SK-N-MC (cell line): Measurements from ENCODE around the gene INPP5A.

Experiments used
- DNase-seq: peaks from one replicate; pipeline ENCODE4 v3.0.0-alpha.2; 2011; ENCODE audit warnings: low read depth, low spot score
- H3K27ac ChIP-seq: fragments of 200-600 bp; sonication (generic); 2 replicates; pipeline ENCODE4 v1.5.1; 2016; ENCODE audit warnings: mixed run types
- H3K36me3 ChIP-seq: fragments of 200-600 bp; sonication (generic); 2 replicates; pipeline ENCODE4 v1.6.1; 2017; ENCODE audit warnings: antibody characterized with exemption, low read length, mixed read lengths; ENCODE audit not compliant: insufficient read depth
- H3K4me3 ChIP-seq: fragments of 200-600 bp; sonication (generic); 2 replicates; pipeline ENCODE4 v1.5.1; 2016
- H3K9ac ChIP-seq: fragments of 200-600 bp; sonication (generic); 2 replicates; pipeline ENCODE4 v1.8.0; 2017; ENCODE audit warnings: mixed run types, mixed read lengths; ENCODE audit not compliant: insufficient read length
- H3K9me3 ChIP-seq: fragments of 200-600 bp; sonication (generic); 2 replicates; pipeline ENCODE4 v1.6.1; 2017; ENCODE audit warnings: low read depth, mild to moderate bottlenecking, antibody characterized with exemption, low read length, moderate library complexity, mixed read lengths
- EZH2 ChIP-seq: fragments of 200-600 bp; sonication (generic); IDR thresholded peaks from one replicate; pipeline ENCODE4 v1.6.1; 2017; ENCODE audit warnings: antibody characterized with exemption
- FOXP2 ChIP-seq: optimal IDR thresholded peaks from 2 replicates; pipeline ENCODE3; 2011; ENCODE audit warnings: mild to moderate bottlenecking, moderate library complexity; ENCODE audit not compliant: insufficient read depth; ENCODE audit errors: extremely low read length, control extremely low read depth
- POLR2AphosphoS5 ChIP-seq: IDR thresholded peaks from 2 replicates; pipeline ENCODE4 v1.6.1; 2012; ENCODE audit warnings: mild to moderate bottlenecking, low read depth, low read length, borderline replicate concordance

INPP5A gene

DNA sequence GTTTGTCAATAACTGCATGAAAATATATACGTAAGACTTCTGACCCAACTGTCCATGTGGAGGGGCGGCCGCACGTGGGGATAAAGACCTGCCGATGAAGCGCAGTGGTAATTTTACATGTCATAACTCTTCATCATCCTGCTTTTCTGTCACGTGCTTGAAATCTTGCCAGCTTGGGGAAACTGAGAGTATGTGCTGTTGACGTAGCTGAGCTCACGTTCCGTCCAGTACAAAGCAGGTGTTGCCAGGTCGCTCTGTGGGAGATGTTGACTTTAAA lies 105.1 kb downstream of the INPP5A start:
- H3K9me3 ChIP-seq = no peaks in the 10 kb centered on the region
- no peak for DNase-seq
- H3K27ac ChIP-seq = no peak overlapping the region
- no peaks in the 10 kb centered on the region for H3K36me3 ChIP-seq
- TF ChIP-seq FOXP2 (no peak), POLR2AphosphoS5 (no peak), EZH2 (no peak)
- no peak overlapping the region for H3K9ac ChIP-seq
- no peak overlapping the region for H3K4me3 ChIP-seq

DNA sequence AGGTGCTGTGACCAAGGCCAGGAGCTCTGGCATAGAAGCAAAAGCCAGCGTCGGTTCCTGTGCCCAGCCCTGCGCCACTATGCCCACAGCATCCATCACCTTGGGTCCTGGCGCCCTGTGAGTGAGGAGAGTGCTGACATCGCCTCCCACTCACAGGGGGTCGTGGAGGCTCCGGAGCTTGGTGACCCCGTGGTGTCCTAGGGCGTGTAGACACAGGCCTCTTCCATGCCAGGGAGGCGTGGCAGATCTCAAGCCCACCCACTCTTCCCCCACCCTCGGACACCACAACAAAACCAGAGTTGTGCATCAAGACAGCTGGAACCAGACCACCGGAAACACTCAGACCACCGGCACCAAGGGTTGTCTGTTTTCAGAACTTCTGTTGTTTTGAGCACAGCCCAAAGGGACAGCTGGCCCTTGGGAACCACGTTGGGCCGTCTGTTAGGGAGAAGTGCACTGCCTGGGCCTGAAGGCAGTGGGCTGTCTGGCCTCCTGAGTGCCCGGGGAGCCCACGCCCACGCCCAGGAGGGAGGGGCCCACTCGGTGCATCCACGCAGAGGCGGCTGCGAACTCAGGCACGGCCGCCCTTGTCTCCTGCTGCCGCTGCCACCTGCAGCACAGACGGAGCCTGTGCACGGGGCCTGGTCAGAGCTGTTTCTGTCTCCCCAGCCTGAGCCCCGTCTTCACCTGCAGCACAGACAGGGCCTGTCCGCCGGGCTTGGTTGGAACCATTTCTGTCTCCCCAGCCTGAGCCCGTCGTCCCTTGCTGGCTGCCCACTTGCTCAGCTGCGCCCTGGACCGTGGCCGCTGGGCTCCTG lies 106.3 kb downstream of the INPP5A start:
- Histone ChIP-seq H3K36me3 (no peaks in the 10 kb centered on the region), H3K4me3 (no peak overlapping the region), H3K9ac (no peak overlapping the region), H3K9me3 (no peaks in the 10 kb centered on the region), H3K27ac (no peak overlapping the region)
- no peak for TF ChIP-seq FOXP2
- no peak for TF ChIP-seq POLR2AphosphoS5
- no peak for TF ChIP-seq EZH2
- DNase-seq = no peak

DNA sequence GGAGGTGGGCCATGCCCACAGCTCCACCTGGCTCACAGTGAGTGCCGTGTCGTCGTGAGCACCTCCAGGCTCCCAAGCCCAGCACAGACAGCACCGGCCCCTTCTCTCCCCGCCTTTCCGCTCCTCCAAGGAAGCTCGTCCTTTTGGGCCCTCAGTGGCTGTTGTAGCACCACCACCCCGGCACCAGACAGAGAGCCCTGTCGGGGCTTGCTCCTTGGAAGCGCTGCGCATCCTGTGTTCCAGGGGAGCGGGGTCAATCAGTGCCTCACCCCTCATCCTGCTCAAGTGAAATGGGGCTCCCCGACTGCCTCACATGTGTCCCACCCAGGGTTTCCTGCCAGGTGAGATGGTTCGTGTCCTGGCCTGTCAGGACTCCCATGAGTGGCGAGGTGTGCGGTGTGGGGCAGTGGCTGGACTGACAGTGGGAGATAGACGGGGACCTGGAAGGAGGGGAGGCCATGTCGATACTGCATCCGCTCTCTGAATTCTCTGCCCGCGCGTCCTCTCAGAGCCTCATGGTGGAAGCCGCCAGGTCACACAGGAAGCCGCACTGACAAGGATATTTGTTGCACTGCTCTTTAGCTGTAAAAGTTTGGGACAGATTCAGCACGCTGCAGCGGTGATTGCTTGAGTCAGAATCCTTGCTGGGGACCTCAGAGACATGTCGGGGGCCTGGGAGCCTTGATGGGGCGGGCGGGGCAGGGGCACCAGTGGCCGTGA lies 107.1 kb downstream of the INPP5A start:
- H3K36me3 ChIP-seq = no peaks in the 10 kb centered on the region
- no peak overlapping the region for H3K27ac ChIP-seq
- no peak overlapping the region for H3K4me3 ChIP-seq
- DNase-seq = no peak
- H3K9ac ChIP-seq = no peak overlapping the region
- H3K9me3 ChIP-seq = no peaks in the 10 kb centered on the region
- no peak for TF ChIP-seq POLR2AphosphoS5
- no peak for TF ChIP-seq FOXP2

DNA sequence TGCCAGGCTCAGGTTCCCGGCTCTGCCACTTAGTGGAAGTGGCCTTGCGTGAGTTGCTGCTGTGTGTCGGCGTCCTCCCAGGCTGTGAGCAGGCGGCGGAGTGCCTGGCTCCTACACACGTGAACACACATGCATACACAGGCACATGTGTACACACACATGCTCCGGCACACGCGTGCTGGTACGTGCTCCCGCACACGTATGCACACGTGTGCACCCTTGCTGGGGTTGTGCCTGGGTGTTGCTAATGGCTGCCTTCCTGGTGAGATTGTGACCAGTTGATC lies 107.6 kb downstream of the INPP5A start:
- TF ChIP-seq FOXP2 = no peak
- no peak for TF ChIP-seq POLR2AphosphoS5
- no peak for TF ChIP-seq EZH2
- Histone ChIP-seq H3K27ac (no peak overlapping the region), H3K9me3 (no peaks in the 10 kb centered on the region), H3K9ac (no peak overlapping the region), H3K4me3 (no peak overlapping the region), H3K36me3 (no peaks in the 10 kb centered on the region)
- DNase-seq = no peak

DNA sequence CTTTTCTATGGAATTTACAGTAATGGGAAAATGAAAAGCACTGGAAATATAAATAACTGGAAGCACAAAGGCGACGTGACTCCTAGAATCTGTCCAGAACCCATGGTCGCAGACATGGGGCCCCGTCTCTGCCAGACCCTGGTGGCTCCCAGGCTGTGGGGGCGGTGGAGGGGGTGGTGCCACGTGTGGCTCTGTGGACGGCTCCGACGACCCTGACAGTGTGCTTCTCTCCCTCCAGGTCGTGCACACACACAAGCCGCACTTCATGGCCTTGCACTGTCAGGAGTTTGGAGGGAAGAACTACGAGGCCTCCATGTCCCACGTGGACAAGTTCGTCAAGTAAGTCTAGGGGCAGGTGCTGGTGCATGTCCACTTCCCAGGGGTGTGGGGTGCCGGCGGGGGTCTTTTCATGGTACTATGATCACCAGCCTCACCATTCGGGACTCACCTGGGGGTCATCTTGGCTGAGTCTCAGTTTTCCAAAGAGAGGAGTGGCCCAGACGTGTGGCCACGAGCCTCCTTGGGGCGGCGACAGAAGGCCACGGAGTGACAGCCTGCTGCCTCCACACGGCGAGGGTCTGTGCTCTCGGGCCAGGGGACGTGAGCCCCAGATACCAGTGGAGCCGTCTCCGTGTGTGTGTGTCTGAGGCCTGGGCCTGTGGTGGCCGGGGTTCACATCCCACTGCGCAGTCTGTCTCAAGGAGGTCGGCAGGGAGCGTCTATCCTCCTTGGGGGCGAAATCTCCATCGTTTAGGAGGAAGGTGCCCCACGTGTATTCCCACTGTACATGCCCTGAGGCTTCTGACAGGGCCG lies 108.2 kb downstream of the INPP5A start:
- H3K4me3 ChIP-seq = no peak overlapping the region
- no peak for TF ChIP-seq POLR2AphosphoS5
- DNase-seq = no peak
- H3K27ac ChIP-seq = no peak overlapping the region
- H3K36me3 ChIP-seq = no peaks in the 10 kb centered on the region
- H3K9me3 ChIP-seq = no peaks in the 10 kb centered on the region
- H3K9ac ChIP-seq = no peak overlapping the region

DNA sequence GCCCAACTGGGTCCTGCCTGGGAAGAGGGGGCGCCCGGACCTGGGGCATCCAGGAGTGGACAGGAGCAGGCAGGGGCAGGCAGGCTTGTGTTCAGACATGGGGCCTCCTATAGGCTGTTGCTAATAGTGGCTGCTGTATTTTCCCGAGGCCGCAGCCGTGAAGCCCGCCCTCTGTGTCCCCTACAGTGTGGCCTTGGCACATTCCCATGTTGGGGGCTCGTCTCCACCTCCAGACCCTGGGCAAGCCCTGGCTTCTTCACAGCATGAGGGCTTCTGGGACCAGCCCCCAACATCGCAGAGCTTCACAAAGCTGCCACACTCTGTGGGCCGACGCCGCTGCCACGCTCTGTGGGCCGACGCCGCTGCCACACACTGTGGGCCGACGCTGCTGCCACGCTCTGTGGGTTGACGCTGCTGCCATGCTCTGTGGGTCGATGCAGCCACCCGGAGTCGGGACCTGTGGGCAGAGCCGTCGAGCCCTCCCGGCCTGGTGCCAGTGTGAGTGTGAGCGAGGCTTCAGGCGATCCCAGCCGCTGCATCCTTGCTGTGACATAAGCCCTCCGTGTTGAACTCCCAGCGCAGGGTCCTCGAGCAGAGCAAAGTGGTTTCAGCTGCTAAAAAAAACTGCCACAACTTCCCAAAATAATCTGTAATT lies 109.0 kb downstream of the INPP5A start:
- Histone ChIP-seq H3K27ac (no peak overlapping the region), H3K9ac (no peak overlapping the region), H3K9me3 (no peaks in the 10 kb centered on the region), H3K4me3 (no peak overlapping the region), H3K36me3 (no peaks in the 10 kb centered on the region)
- TF ChIP-seq EZH2 (no peak), POLR2AphosphoS5 (no peak), FOXP2 (no peak)
- no peak for DNase-seq

DNA sequence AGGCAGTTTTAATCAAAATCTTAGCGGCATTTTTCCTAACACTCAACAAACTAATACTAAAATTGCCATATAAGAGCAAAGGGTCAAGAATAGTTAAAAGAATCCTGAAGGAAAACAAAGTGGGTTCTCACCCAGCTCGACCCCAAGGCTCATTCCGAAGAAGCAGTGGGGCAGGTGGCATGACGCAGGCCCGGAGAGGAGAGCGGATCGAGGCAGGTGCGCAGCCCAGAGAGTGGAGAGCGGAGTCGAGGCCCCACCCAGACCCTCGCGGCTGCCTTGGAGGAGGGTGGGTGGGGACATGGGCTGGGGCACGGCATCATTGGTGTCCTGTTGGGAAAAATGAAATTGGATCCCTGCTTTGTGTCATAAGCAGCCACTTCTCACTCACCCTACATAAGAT lies 109.8 kb downstream of the INPP5A start:
- no peak overlapping the region for H3K27ac ChIP-seq
- no peak overlapping the region for H3K4me3 ChIP-seq
- H3K9me3 ChIP-seq = no peaks in the 10 kb centered on the region
- no peaks in the 10 kb centered on the region for H3K36me3 ChIP-seq
- TF ChIP-seq POLR2AphosphoS5 = no peak
- TF ChIP-seq FOXP2 = no peak
- no peak for TF ChIP-seq EZH2
- no peak for DNase-seq
- H3K9ac ChIP-seq = no peak overlapping the region
